Activated CD4-positive, alpha-beta memory T cell treated with anti-CD3 and anti-CD28 coated beads, Interleukin-2, amount 10 ng/mL, durations not matched to agents 7 days and 5 days (primary cell): ENCODE data around the gene GLOD4. TPM values are rescaled to one million over a fixed set of nuclear protein-coding genes. Genes with fewer than 3 reads are reported as not detected.
"Not testable (repeated sequence)": the region's sequence is repeated elsewhere in the genome, so short reads cannot be mapped to it uniquely, and the experiment has no call there.

Experiments
- CTCF ChIA-PET: fragments of 350-600 bp; sonication (Branson Sonifier 250); formaldehyde crosslinking; loops from one replicate; lab custom pipeline; 2021; ENCODE audit warnings: antibody characterized with exemption, inconsistent platforms; lab: Charles Lee
- POLR2A ChIA-PET: fragments of 350-600 bp; sonication (Branson Sonifier 250); formaldehyde crosslinking; loops from one replicate; lab custom pipeline; 2021; ENCODE audit warnings: antibody characterized with exemption; lab: Charles Lee
- DNase-seq: peaks from one replicate; pipeline ENCODE4 v3.0.0-alpha.2; 2020
- H3K27ac Mint-ChIP-seq: one replicate; pipeline ENCODE4 v1.8.0; 2021; ENCODE audit warnings: mild to moderate bottlenecking, mixed read lengths
- H3K27me3 Mint-ChIP-seq: one replicate; pipeline ENCODE4 v1.8.0; 2021; ENCODE audit warnings: mixed read lengths
- H3K36me3 Mint-ChIP-seq: one replicate; pipeline ENCODE4 v1.8.0; 2021; ENCODE audit warnings: low read depth, mixed read lengths
- H3K4me1 Mint-ChIP-seq: one replicate; pipeline ENCODE4 v1.8.0; 2021; ENCODE audit warnings: mixed read lengths
- H3K4me3 Mint-ChIP-seq: one replicate; pipeline ENCODE4 v1.8.0; 2021; ENCODE audit warnings: mild to moderate bottlenecking, mixed read lengths
- H3K9me3 Mint-ChIP-seq: one replicate; pipeline ENCODE4 v1.8.0; 2021; ENCODE audit warnings: mixed read lengths
- total RNA-seq, 2 experiments: library from RNA; stranded (reverse); gene quantifications; one replicate each; pipeline ENCODE4 v1.2.3, GENCODE V29; 2021

Gene GLOD4
- total RNA-seq, 2 experiments from 2014 or later, result 46.0 to 54.1 TPM

GRCh38 chr17:807523-808294, 25.6 kb upstream of the GLOD4 start:
- POLR2A ChIA-PET, result interaction anchor here (0.7 kb wide), 1 partner anchor 557 kb away, joined by 3 read pairs; no protein-coding TSS in a partner anchor
- Mint-ChIP-seq H3K4me1 (no peaks in the 10 kb centered on the region), H3K9me3 (peaks cover 7% of the 10 kb centered on the region), H3K36me3 (no peaks in the 10 kb centered on the region), H3K4me3 (no peak overlapping the region), H3K27ac (no peak overlapping the region), H3K27me3 (no peaks in the 10 kb centered on the region)
- CTCF ChIA-PET, result no interaction called here
- no peak for DNase-seq

- Mint-ChIP-seq H3K4me1 (no peaks in the 10 kb centered on the region), H3K4me3 (no peak overlapping the region), H3K27ac (no peak overlapping the region), H3K27me3 (no peaks in the 10 kb centered on the region), H3K9me3 (no peaks in the 10 kb centered on the region), H3K36me3 (no peaks in the 10 kb centered on the region)
- no peak for DNase-seq
- ChIA-PET CTCF (no interaction called here), POLR2A (no interaction called here)
These were observed 24.9 kb upstream of the GLOD4 start for GRCh38 chr17:806781-807522.

GRCh38 chr17:806346-806745, 24.3 kb upstream of the GLOD4 start:
- ChIA-PET CTCF (no interaction called here), POLR2A (no interaction called here)
- Mint-ChIP-seq H3K27ac (no peak overlapping the region), H3K4me1 (no peaks in the 10 kb centered on the region), H3K4me3 (no peak overlapping the region), H3K36me3 (no peaks in the 10 kb centered on the region), H3K27me3 (no peaks in the 10 kb centered on the region), H3K9me3 (no peaks in the 10 kb centered on the region)
- no peak for DNase-seq

- H3K36me3 Mint-ChIP-seq, H3K27me3 Mint-ChIP-seq, DNase-seq, H3K27ac Mint-ChIP-seq, CTCF ChIA-PET, H3K4me3 Mint-ChIP-seq, H3K4me1 Mint-ChIP-seq, H3K9me3 Mint-ChIP-seq, POLR2A ChIA-PET: not testable (repeated sequence)
These were observed 23.8 kb upstream of the GLOD4 start for GRCh38 chr17:805886-806285.

- Mint-ChIP-seq H3K4me3 (no peak overlapping the region), H3K4me1 (no peaks in the 10 kb centered on the region), H3K27ac (no peak overlapping the region), H3K36me3 (no peaks in the 10 kb centered on the region), H3K27me3 (no peaks in the 10 kb centered on the region), H3K9me3 (no peaks in the 10 kb centered on the region)
- POLR2A ChIA-PET, result no interaction called here
- CTCF ChIA-PET, result no interaction called here
- no peak for DNase-seq
These were observed 22.7 kb upstream of the GLOD4 start for GRCh38 chr17:804541-805435.

- H3K9me3 Mint-ChIP-seq, result no peaks in the 10 kb centered on the region
- POLR2A ChIA-PET, result interaction anchor here (1.4 kb wide), 1 partner anchor 21 kb away, joined by 3 read pairs; the partner anchor contains the start of genes GLOD4 and MRM3
- CTCF ChIA-PET, result no interaction called here
- no peak overlapping the region for H3K27ac Mint-ChIP-seq
- no peaks in the 10 kb centered on the region for H3K27me3 Mint-ChIP-seq
- no peak overlapping the region for H3K4me3 Mint-ChIP-seq
- no peak for DNase-seq
- H3K4me1 Mint-ChIP-seq, result no peaks in the 10 kb centered on the region
- no peaks in the 10 kb centered on the region for H3K36me3 Mint-ChIP-seq
These were observed 21.1 kb upstream of the GLOD4 start for GRCh38 chr17:802901-803881.

- no peak for DNase-seq
- Mint-ChIP-seq H3K9me3 (no peaks in the 10 kb centered on the region), H3K27ac (no peak overlapping the region), H3K4me1 (no peaks in the 10 kb centered on the region), H3K27me3 (no peaks in the 10 kb centered on the region), H3K4me3 (no peak overlapping the region), H3K36me3 (no peaks in the 10 kb centered on the region)
- ChIA-PET POLR2A (no interaction called here), CTCF (no interaction called here)
These were observed 20.4 kb upstream of the GLOD4 start for GRCh38 chr17:802481-802880.

- Mint-ChIP-seq H3K27me3 (no peaks in the 10 kb centered on the region), H3K4me1 (no peaks in the 10 kb centered on the region), H3K36me3 (no peaks in the 10 kb centered on the region), H3K9me3 (no peaks in the 10 kb centered on the region), H3K27ac (no peak overlapping the region), H3K4me3 (no peak overlapping the region)
- ChIA-PET POLR2A (no interaction called here), CTCF (no interaction called here)
- no peak for DNase-seq
These were observed 19.6 kb upstream of the GLOD4 start for GRCh38 chr17:801660-802059.

- Mint-ChIP-seq H3K4me3 (no peak overlapping the region), H3K27ac (no peak overlapping the region), H3K9me3 (no peaks in the 10 kb centered on the region), H3K4me1 (no peaks in the 10 kb centered on the region), H3K27me3 (no peaks in the 10 kb centered on the region), H3K36me3 (no peaks in the 10 kb centered on the region)
- ChIA-PET POLR2A (no interaction called here), CTCF (interaction anchor here (1.0 kb wide), 1 partner anchor 180 kb away, joined by 3 read pairs; no protein-coding TSS in a partner anchor)
- no peak for DNase-seq
These were observed 18.6 kb upstream of the GLOD4 start for GRCh38 chr17:800446-801242.

- Mint-ChIP-seq H3K27me3 (no peaks in the 10 kb centered on the region), H3K36me3 (no peaks in the 10 kb centered on the region), H3K27ac (no peak overlapping the region), H3K9me3 (no peaks in the 10 kb centered on the region), H3K4me3 (no peak overlapping the region), H3K4me1 (peaks cover 6% of the 10 kb centered on the region)
- CTCF ChIA-PET, result interaction anchor here (2.2 kb wide), 1 partner anchor 182 kb away, joined by 9 read pairs; no protein-coding TSS in a partner anchor
- no peak for DNase-seq
- POLR2A ChIA-PET, result no interaction called here
These were observed 17.2 kb upstream of the GLOD4 start for GRCh38 chr17:799261-799660.

GRCh38 chr17:798246-798645, 16.2 kb upstream of the GLOD4 start:
- Mint-ChIP-seq H3K27me3 (no peaks in the 10 kb centered on the region), H3K36me3 (no peaks in the 10 kb centered on the region), H3K4me1 (peaks cover 6% of the 10 kb centered on the region), H3K27ac (no peak overlapping the region), H3K4me3 (no peak overlapping the region), H3K9me3 (no peaks in the 10 kb centered on the region)
- ChIA-PET POLR2A (interaction anchor here (1.1 kb wide), 1 partner anchor 17 kb away, joined by 3 read pairs; no protein-coding TSS in a partner anchor), CTCF (interaction anchor here (1.8 to 2.2 kb wide), 2 partner anchors 183 to 199 kb away, joined by 5 to 9 read pairs; partner anchors contain the start of gene TIMM22)
- no peak for DNase-seq
